Measurements from ENCODE around the gene USP33. TPM values are rescaled to one million over a fixed set of nuclear protein-coding genes. Genes with fewer than 3 reads are reported as not detected.
"Not testable (repeated sequence)": the region's sequence is repeated elsewhere in the genome, so short reads cannot be mapped to it uniquely, and the experiment has no call there.

Gene USP33
- total RNA-seq, 1 donor from 2014 or later: 92.2 TPM

DNA sequence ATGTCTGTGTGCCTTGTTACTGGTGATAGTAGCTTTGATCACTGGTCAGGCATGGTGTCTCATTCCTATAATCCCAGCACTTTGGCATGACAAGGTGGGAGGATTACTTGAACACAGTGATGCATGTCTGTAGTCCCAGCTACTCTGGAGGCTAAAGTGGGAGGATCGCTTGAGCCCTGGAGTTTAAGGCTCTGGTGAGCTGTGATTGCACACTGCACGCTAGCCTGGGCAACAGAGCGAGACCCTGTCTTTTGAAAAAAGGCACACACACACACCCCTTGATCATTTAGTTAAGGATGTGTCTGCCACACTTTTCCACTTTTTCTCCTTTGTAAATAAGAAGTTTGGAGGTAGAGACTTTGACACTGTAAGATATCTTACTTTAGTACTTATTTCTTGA is 34.9 kb upstream of the USP33 start:
- no peaks in the 10 kb centered on the region for H3K27me3 Mint-ChIP-seq
- peaks cover 10% of the 10 kb centered on the region for H3K36me3 Mint-ChIP-seq (ENCODE audit: insufficient read depth)
- no peak overlapping the region for H3K27ac Mint-ChIP-seq
- no peaks in the 10 kb centered on the region for H3K9me3 Mint-ChIP-seq (ENCODE audit: low read depth)
- DNase-seq (ENCODE audit: low spot score, unreplicated experiment): no peak
- H3K4me3 Mint-ChIP-seq (ENCODE audit: low read depth): no peak overlapping the region
- peaks cover 6% of the 10 kb centered on the region for H3K4me1 Mint-ChIP-seq (ENCODE audit: low read depth)
- TF ChIP-seq, protein P1, sequence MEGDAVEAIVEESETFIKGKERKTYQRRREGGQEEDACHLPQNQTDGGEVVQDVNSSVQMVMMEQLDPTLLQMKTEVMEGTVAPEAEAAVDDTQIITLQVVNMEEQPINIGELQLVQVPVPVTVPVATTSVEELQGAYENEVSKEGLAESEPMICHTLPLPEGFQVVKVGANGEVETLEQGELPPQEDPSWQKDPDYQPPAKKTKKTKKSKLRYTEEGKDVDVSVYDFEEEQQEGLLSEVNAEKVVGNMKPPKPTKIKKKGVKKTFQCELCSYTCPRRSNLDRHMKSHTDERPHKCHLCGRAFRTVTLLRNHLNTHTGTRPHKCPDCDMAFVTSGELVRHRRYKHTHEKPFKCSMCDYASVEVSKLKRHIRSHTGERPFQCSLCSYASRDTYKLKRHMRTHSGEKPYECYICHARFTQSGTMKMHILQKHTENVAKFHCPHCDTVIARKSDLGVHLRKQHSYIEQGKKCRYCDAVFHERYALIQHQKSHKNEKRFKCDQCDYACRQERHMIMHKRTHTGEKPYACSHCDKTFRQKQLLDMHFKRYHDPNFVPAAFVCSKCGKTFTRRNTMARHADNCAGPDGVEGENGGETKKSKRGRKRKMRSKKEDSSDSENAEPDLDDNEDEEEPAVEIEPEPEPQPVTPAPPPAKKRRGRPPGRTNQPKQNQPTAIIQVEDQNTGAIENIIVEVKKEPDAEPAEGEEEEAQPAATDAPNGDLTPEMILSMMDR (IDR thresholded peaks at IDR 0.05; ENCODE audit: unreplicated experiment): no peak

DNA sequence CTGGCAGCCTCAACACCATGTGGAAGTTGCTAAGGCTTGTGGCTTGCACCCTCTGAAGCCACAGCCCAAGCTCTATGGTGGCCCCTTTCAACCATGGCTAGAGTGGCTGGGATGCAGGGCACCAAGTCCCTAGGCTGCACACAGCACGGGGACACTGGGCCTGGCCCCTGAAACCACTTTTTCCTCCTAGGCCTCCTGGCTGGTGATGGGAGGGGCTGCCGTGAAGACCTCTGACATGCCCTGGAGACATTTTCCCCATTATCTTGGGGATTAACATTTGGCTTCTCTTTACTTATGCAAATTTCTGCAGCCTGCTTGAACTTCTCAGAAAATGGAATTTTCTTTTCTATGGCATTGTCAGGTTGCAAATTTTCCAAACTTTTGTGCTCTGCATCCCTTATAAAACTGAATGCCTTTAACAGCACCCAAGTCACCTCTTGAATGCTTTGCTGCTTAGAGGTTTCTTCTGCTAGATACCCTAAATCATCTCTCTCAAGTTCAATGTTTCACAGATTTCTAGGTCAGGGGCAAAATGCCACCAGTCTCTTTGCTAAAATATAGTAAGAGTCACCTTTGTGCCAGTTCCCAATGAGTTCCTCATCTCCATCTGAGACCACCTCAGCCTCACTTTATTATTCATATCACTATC is 26.6 kb upstream of the USP33 start:
- not testable (repeated sequence) for H3K4me1 Mint-ChIP-seq (ENCODE audit: low read depth); H3K27me3 Mint-ChIP-seq; H3K9me3 Mint-ChIP-seq (ENCODE audit: low read depth); H3K27ac Mint-ChIP-seq; H3K4me3 Mint-ChIP-seq (ENCODE audit: low read depth); DNase-seq (ENCODE audit: low spot score, unreplicated experiment)
- H3K36me3 Mint-ChIP-seq (ENCODE audit: insufficient read depth): peaks cover 42% of the 10 kb centered on the region

DNA sequence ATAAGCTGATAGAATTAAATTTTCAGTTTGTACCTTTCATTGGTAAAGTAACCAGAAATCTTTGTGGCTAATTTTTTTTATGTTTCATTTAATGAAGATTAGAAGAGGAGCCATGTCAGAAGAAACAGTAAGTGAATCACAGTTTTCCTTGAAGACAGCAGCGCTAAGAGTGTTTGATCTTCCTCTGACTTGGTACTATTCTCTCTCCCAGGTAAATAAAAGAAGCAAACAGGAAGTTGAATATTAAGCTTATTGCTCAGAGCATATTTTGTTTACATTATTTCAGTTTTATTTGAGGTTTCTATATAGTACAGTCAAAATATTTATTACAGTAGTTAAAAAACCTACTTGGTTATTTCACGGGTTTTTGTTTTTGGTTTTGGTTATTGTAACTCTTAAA is 23.5 kb upstream of the USP33 start:
- TF ChIP-seq, protein P1 (IDR thresholded peaks at IDR 0.05; ENCODE audit: unreplicated experiment): no peak
- no peaks in the 10 kb centered on the region for H3K27me3 Mint-ChIP-seq
- H3K4me1 Mint-ChIP-seq (ENCODE audit: low read depth): peaks cover 16% of the 10 kb centered on the region
- H3K27ac Mint-ChIP-seq: no peak overlapping the region
- H3K9me3 Mint-ChIP-seq (ENCODE audit: low read depth): peaks cover 7% of the 10 kb centered on the region
- no peak for DNase-seq (ENCODE audit: low spot score, unreplicated experiment)
- peaks cover 28% of the 10 kb centered on the region for H3K36me3 Mint-ChIP-seq (ENCODE audit: insufficient read depth)
- no peak overlapping the region for H3K4me3 Mint-ChIP-seq (ENCODE audit: low read depth)

DNA sequence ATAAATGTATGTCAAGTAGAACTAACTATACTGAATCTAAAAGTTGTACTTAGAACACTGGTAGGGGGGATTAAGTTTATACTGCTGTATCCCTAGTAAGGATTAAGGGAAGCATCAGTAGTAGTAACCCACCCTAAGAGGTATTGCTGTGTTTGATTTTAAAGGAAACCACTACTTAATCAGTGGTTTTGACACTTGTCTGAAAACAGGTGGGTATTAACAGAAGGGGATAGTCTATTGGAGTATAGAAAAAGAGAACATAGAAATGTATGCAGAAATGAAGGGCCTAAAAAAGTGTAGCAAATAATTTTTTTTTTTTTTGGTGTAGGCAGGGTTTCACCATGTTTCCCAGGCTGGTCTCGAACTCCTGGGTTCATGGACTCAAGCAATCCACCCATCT is 22.0 kb upstream of the USP33 start:
- H3K36me3 Mint-ChIP-seq (ENCODE audit: insufficient read depth): peaks cover 21% of the 10 kb centered on the region
- H3K4me1 Mint-ChIP-seq (ENCODE audit: low read depth): peaks cover 20% of the 10 kb centered on the region

DNA sequence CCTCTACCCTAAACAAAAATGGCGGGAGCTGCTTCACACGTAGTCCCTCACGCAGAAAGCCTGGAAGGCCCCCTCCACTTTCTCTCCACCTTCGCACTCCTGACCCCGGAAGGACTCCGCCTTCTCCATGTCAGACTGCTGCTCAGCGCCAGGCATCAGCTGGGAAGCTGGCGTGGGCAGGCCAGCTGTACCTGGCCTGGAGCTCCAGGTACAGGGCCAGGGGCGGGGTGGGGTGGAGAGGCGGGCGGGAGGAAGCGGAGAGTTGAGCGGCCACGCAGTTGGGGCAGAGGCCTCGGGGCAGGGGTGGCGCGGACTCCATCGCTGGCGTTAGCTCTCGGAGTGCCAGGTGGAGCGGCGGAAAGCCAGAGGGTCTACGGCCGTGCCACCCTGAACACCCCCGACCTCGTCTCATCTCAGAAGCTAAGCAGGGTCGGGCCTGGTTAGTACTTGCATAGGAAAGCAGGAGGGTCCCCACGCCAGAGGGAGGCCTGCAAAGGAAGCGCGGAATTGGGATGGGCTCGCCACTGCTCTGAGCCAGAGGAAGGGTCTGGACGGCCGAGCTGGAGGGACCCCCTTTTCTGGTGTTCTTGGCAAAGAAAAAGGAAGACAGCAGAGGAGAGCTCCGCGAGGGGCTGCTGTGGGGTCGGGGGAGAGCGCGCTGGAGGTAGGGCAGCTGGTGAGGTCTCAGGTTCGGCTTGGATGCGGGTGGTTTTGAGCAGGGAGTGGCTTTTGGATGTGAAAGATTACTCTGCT is 20.1 kb upstream of the USP33 start, which contains the start of gene MIGA1:
Gene MIGA1, plus strand, starts transcription at position 121 of the 753 bp plus-strand sequence. CDS start 3,604 bp downstream, outside the sequence.
- Mint-ChIP-seq H3K27ac (peak within 1 kb of the TSS; percentile 97), H3K9me3 (ENCODE audit: low read depth) (no peaks in the 10 kb centered on the region), H3K36me3 (ENCODE audit: insufficient read depth) (peaks cover 7% of the 10 kb centered on the region), H3K27me3 (no peaks in the 10 kb centered on the region), H3K4me1 (ENCODE audit: low read depth) (peaks cover 27% of the 10 kb centered on the region), H3K4me3 (ENCODE audit: low read depth) (peak within 1 kb of the TSS; percentile 93)
- peak; percentile 74 for DNase-seq (ENCODE audit: low spot score, unreplicated experiment)
- TF ChIP-seq, protein P1 (IDR thresholded peaks at IDR 0.05; ENCODE audit: unreplicated experiment): no peak

More for the DNA sequence above, 22.0 kb upstream of the USP33 start:
- H3K9me3 Mint-ChIP-seq (ENCODE audit: low read depth): peaks cover 4% of the 10 kb centered on the region
- TF ChIP-seq, protein P1 (IDR thresholded peaks at IDR 0.05; ENCODE audit: unreplicated experiment): no peak
- no peak overlapping the region for H3K4me3 Mint-ChIP-seq (ENCODE audit: low read depth)
- no peak overlapping the region for H3K27ac Mint-ChIP-seq
- DNase-seq (ENCODE audit: low spot score, unreplicated experiment): no peak
- H3K27me3 Mint-ChIP-seq: no peaks in the 10 kb centered on the region
